Measurements from ENCODE around the gene FMNL2.
"Not testable (repeated sequence)": the region's sequence is repeated elsewhere in the genome, so short reads cannot be mapped to it uniquely, and the experiment has no call there.

Gene FMNL2

DNA sequence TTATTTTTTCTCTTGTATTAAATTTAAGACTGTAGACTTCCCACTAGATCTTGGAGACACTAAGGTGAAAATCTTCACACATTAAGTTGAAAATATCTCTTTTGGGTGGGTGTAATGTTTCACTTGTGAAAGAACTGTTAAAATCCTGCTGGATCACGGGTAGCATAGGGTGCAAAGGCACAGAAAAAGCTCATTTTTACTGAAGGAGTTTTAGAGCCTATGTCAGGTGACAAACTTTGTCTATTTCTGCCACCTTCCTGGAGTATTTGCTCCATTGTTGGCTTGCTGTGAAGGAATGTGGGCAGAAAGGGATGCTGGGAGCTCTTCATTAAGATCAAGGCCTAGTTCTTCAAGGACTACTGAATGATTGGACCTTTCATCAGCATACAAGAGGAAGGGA lies 119.4 kb downstream of the FMNL2 start:
- no peak for DNase-seq

- no peak for DNase-seq
Measured at GRCh38 chr2:152454960-152455359, 120.0 kb downstream of the FMNL2 start.

GRCh38 chr2:152455738-152456137 lies 120.8 kb downstream of the FMNL2 start:
- DNase-seq: no peak

GRCh38 chr2:152456262-152456661 lies 121.3 kb downstream of the FMNL2 start:
- no peak for DNase-seq

- no peak for DNase-seq
Measured at GRCh38 chr2:152458441-152458940, 123.5 kb downstream of the FMNL2 start.

- no peak for DNase-seq
Measured at GRCh38 chr2:152459091-152459490, 124.1 kb downstream of the FMNL2 start.

GRCh38 chr2:152460567-152460966 lies 125.6 kb downstream of the FMNL2 start:
- DNase-seq: no peak

- no peak for DNase-seq
Measured at GRCh38 chr2:152462120-152462519, 127.1 kb downstream of the FMNL2 start.

- no peak for DNase-seq
Measured at GRCh38 chr2:152462779-152463178, 127.8 kb downstream of the FMNL2 start.

DNA sequence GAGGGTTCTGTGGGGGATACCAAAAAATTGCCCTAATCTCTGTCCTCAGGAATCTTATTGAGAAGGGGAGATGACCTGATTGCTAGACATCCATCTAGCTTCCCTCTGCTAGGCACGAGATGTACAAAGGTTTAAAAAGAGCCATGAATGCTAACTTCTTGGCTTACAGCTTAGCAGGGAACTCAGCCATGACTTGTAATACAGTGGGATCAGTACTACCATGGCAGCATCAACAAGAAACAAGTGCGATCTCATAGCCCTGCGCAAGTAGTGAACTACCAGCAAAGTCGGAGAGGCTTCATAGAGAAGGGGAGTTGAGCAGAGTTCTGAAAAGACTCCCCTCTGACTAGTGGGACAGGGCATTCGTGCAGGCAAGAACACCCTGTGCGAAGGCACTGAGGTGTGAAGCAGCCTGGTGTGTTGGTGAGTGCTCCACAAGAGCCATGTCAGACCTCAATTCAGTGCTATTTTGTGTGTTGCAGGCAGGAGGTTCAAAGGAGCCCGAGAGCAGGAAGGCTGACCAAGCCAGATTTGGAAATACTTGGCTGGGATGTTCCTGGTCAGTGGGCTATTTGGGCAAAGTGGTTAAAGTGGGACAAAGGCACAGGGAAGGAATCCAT lies 130.0 kb downstream of the FMNL2 start:
- no peak for DNase-seq

DNA sequence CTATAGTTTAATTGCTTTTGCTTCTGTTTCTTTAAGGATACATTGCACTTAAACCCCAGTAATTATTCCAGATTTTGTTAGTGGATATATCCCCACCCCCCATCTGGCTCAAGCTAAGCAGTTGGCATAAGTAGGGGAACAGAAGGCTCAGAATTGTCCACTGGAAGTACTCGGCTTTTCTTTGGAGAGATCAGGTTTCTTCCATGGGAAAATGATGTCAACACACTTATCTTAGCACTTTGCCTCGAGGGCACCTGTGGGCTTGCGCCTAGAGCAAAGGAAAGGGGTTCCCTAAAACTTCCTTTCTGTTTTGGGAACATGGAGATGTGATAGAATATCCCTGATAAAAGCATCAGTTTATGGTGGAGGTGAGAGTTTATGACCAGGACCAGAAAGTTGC lies 130.6 kb downstream of the FMNL2 start:
- DNase-seq: no peak

- no peak for DNase-seq
Measured at GRCh38 chr2:152466041-152466440, 131.1 kb downstream of the FMNL2 start.

DNA sequence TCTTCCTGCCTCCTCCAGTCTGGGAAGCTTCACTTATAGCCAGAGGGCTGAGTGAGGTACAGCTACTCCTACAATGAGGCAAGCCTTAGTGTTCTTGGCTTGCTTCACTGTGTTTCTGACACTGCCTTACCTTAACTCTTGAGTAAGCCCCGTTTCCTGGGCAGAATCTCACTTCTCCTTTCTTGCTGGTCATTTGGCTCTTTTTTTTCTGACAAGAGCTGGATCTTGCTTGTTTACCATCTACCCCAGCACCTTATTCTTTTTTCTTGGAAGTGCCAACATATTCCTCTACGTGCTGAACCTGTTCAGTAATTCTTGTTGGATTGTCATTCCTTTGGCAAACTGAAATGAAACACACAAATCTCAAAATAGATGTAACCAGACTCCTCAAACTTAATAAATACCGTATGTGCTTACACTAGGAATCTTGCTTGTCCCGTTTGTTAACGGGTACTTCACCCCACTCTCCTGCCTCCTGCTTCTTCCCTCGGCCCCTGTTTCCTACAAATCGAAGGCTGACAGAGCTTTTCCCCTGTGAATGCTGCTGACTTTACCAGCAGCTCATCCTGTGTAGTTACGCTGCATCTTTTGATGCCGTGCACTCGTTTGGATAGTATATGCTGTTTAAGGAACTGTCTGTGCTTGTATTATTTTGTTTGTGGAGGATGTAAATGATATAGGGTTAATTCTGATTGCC lies 132.2 kb downstream of the FMNL2 start:
- DNase-seq: no peak

GRCh38 chr2:152467677-152468410 lies 132.9 kb downstream of the FMNL2 start:
- DNase-seq: no peak

DNA sequence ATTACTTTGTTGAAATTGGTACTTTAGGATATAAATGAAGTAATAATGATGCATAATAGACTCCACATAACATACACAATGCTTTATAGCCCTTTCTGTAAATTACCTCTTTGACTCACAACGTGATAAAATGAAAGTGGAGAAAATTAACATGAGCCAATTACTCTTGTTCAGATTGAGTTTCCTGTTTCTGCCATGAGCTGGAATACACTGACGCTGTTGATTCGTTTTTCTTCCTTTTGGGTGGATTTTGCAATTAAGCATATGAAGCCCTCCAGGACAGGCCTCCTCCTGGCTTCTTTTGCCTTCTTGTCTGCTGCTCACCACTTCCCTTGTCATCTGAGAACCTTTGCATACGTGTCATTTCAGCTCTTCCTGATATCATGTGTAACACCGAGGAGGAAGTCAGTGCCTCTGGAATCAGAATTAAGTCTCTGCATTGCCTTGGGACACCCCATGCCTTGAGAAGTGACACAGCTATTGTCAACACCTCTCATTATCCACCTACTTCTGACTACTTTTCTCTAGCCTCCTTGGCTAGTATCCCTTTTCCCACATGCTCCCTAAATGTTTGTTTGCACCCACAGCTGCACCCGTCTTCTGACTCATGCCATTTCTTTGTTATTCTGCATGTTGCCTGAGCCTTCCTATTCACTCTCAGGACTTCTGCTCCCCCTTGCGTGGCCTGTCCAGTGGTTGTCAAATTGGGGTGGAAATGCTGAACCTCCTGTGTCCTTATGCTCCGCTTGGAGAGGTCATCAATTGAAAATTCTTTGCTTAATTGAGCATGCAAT lies 134.1 kb downstream of the FMNL2 start:
- peak; percentile 18 for DNase-seq

DNA sequence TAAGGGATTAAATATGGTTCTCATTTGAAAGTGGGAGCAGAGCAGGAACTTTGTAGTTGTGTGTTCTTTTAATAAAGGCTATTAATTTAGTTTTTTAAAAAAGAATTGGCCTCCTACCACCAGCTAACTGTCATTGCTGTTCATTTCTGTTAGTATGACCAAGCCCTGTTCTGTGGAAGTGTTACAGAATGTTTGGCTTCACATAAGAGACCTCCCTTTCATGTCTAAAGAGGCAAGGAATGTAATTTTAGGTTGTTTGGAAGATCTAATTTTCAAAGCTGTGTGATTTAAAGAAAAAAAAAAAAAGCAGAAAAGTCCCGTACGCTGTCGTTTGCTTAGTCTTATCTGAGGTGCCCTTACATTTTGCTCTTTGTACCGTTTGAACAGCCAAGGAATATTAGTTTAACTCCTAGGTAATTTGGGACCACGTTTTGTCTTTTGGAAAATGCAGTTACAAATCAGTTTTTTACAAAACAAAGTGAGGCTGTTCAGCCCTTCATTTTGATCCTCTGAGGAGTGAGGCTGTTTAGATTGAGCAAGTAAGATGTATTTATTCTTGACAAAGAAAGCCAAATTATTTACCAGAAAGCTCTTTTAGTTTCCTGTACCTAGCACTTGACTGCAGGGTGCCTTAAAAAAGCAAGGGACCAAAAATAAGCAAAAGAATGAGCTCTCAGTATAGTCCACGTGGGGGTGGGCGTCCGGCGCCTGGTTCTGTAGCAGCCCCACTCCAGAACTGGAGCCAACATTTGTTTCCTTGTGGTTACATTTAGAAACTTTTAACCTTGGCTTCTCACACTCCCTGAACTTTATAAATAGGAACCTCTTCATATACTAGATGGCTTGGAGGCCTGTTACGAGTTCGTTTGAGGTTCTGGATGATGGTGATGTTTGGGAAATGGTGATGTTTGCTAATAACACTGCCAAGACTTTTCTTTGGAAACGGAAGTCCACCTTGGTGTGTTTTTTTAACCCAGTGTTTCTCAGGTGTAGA lies 136.2 kb downstream of the FMNL2 start:
- DNase-seq: no peak

DNA sequence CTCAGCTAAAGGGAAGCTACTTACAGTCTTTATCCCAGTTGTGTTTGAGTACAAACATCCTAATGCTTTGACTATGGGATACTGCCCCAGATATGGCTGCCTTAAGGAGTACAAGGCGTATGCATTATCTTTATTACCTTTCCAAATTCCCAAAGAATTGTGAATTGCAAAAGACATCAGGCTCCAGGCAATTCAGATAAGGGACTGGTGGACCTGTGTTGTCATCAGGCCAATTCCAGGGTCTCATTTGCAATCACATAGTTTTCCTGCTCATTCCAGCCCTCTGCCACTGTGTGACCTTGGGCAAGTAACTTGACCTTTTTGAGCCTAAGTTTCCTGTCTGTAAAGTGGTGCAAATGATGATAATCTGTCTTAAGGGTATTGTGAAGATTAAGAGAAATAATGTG lies 137.5 kb downstream of the FMNL2 start:
- DNase-seq: no peak

GRCh38 chr2:152473151-152473857 lies 138.3 kb downstream of the FMNL2 start:
- no peak for DNase-seq

GRCh38 chr2:152474523-152474922 lies 139.5 kb downstream of the FMNL2 start:
- not testable (repeated sequence) for DNase-seq

DNA sequence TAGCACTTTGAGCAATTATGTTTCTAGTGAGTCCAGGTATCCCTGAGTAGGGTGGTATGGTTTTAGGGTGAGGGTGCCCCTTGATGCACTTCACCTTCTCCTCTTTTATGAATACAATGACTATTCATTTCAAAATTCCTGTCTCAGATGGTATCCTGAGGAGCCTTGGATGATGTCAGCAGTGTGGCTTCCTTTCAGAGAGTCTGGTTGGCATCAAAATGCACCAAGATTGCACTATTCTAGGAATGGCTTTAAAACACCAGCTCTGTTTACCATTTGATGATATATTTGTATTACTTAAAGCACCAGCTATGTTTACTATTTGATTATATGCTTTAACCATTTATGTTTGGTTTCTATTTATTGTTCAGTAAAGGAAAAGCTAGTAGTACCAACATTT lies 141.0 kb downstream of the FMNL2 start:
- no peak for DNase-seq

Measured in KG1 (cell line).